EH (cell line): ENCODE results near the gene MAP2K2.
A peak's percentile ranks its signal among the peaks of the same experiment; 100 is the strongest.
"Not testable (repeated sequence)": the region's sequence is repeated elsewhere in the genome, so short reads cannot be mapped to it uniquely, and the experiment has no call there.

Experiments
- DNase-seq: peaks from one replicate; pipeline ENCODE4 v3.0.0-alpha.2; 2015; ENCODE audit warnings: low read depth

Gene MAP2K2

GRCh38 chr19:4130744-4131438, 7.0 kb upstream of the MAP2K2 start:
- peak; percentile 85 for DNase-seq

GRCh38 chr19:4129050-4129449, 5.1 kb upstream of the MAP2K2 start:
- DNase-seq, result not testable (repeated sequence)

GRCh38 chr19:4127322-4127721, 3.4 kb upstream of the MAP2K2 start:
- DNase-seq, result not testable (repeated sequence)

GRCh38 chr19:4124638-4125037, 716 bp upstream of the MAP2K2 start:
- DNase-seq, result no peak

- no peak for DNase-seq
These were observed 1.4 kb downstream of the MAP2K2 start for GRCh38 chr19:4122480-4122879.

GRCh38 chr19:4121815-4122214, 2.1 kb downstream of the MAP2K2 start:
- no peak for DNase-seq

GRCh38 chr19:4121273-4121612, 2.7 kb downstream of the MAP2K2 start:
- DNase-seq, result no peak

GRCh38 chr19:4120559-4121272, 3.2 kb downstream of the MAP2K2 start:
- DNase-seq, result peak; percentile 77

- no peak for DNase-seq
These were observed 4.2 kb downstream of the MAP2K2 start for GRCh38 chr19:4119763-4120162.

- no peak for DNase-seq
These were observed 8.0 kb downstream of the MAP2K2 start for GRCh38 chr19:4115818-4116385.

GRCh38 chr19:4115050-4115817, 8.7 kb downstream of the MAP2K2 start:
- DNase-seq, result no peak

- DNase-seq, result no peak
These were observed 9.7 kb downstream of the MAP2K2 start for GRCh38 chr19:4114181-4114580.

GRCh38 chr19:4113398-4114088, 10.4 kb downstream of the MAP2K2 start:
- no peak for DNase-seq

GRCh38 chr19:4112367-4112766, 11.6 kb downstream of the MAP2K2 start:
- DNase-seq, result no peak

- no peak for DNase-seq
These were observed 14.3 kb downstream of the MAP2K2 start for GRCh38 chr19:4109626-4109945.

- no peak for DNase-seq
These were observed 14.9 kb downstream of the MAP2K2 start for GRCh38 chr19:4108767-4109625.

- DNase-seq, result peak; percentile 21
These were observed 20.9 kb downstream of the MAP2K2 start for GRCh38 chr19:4103080-4103433.

- no peak for DNase-seq
These were observed 21.4 kb downstream of the MAP2K2 start for GRCh38 chr19:4102339-4103079.

- DNase-seq, result no peak
These were observed 22.5 kb downstream of the MAP2K2 start for GRCh38 chr19:4101496-4101770.

- no peak for DNase-seq
These were observed 23.1 kb downstream of the MAP2K2 start for GRCh38 chr19:4100647-4101495.
